K562 (cell line): ENCODE measurements around the gene BORCS5. TPM values are rescaled to one million over a fixed set of nuclear protein-coding genes. Genes with fewer than 3 reads are reported as not detected.

Experiments used
- ATAC-seq: fragments of 200-7000 bp; cut with Tn5 transposase; 3 replicates; pipeline ENCODE4 v1.9.1; 2020; ENCODE audit warnings: moderate library complexity
- BruUV-seq: library from RNA; stranded (reverse); fragments of 400-500 nt; replicated peaks from 2 replicates; lab custom pipeline; 2021; lab: Mats Ljungman, UMichigan
- CTCF ChIA-PET: fragments of 300-600 bp; formaldehyde crosslinking; extraction: SDS; loops from one replicate; lab custom pipeline; 2021; ENCODE audit warnings: low intra/inter-chr PET ratio; lab: Yijun Ruan, JAX
- POLR2A ChIA-PET: fragments of 300-600, 350-650 bp; sonication (Branson Sonifier 250); formaldehyde crosslinking; extraction: SDS; loops from one replicate; lab custom pipeline; 2021; ENCODE audit warnings: antibody characterized with exemption, inconsistent platforms; lab: Yijun Ruan, JAX
- DNase-seq, 4 experiments: peaks; one replicate each; pipeline versions ENCODE4 v3.0.0 to v3.0.0-alpha.2; 2011 to 2018; ENCODE audit warnings: low spot score in 3 of 4, mixed read lengths in 3 of 4; ENCODE audit errors: extremely low read depth in 1 of 4
- FAIRE-seq: peaks from 2 replicates; lab custom pipeline; 2011; peaks lifted over from hg19 to GRCh38; lab: Jason Lieb, UNC
- H2AFZ ChIP-seq: 2 replicates; pipeline ENCODE4 v1.6.0; 2011; ENCODE audit warnings: low read depth, low read length, control low read depth, inconsistent platforms
- H3K27ac ChIP-seq: fragments of 200-600 bp; 3 replicates; pipeline ENCODE4 v1.8.0; 2011; ENCODE audit warnings: low read depth, mild to moderate bottlenecking, control low read depth, inconsistent platforms, low read length, moderate library complexity, mixed read lengths; ENCODE audit errors: extremely low read depth
- H3K27me3 ChIP-seq, 2 experiments: fragments of 300-600 bp in 1 of 2; 2 replicates in 1 of 2; 3 replicates in 1 of 2; pipeline versions ENCODE4 v1.6.0 to v1.8.0; 2011; ENCODE audit warnings: inconsistent platforms in 2 of 2, low read length in 2 of 2, mild to moderate bottlenecking in 1 of 2, mixed read lengths in 1 of 2, moderate library complexity in 1 of 2; ENCODE audit not compliant: control insufficient read depth in 2 of 2, insufficient read depth in 2 of 2
- H3K36me3 ChIP-seq: fragments of 300-600 bp; 3 replicates; pipeline ENCODE4 v1.8.0; 2011; ENCODE audit warnings: mild to moderate bottlenecking, low read length, inconsistent platforms; ENCODE audit not compliant: control insufficient read depth, insufficient read depth
- H3K4me1 ChIP-seq, 2 experiments: fragments of 200-600 bp in 1 of 2; replicated peaks in 1 of 2; 2 replicates in 1 of 2; 3 replicates in 1 of 2; pipeline versions ENCODE4 v1.5.1 to v1.8.0; 2011; ENCODE audit warnings: inconsistent platforms in 2 of 2, low read length in 2 of 2, mild to moderate bottlenecking in 1 of 2, mixed read lengths in 1 of 2, moderate library complexity in 1 of 2; ENCODE audit not compliant: control insufficient read depth in 2 of 2, insufficient read depth in 2 of 2
- H3K4me2 ChIP-seq: 2 replicates; pipeline ENCODE4 v1.6.1; 2011; ENCODE audit warnings: low read length, control low read depth, inconsistent platforms, mixed read lengths; ENCODE audit not compliant: insufficient read depth
- H3K4me3 ChIP-seq: fragments of 200-600 bp; sonication (generic), shearing (Covaris generic); 2 replicates; pipeline ENCODE4 v1.5.1; 2016; ENCODE audit warnings: control low read depth, inconsistent platforms
- H3K79me2 ChIP-seq: fragments of 200-600 bp; 3 replicates; pipeline ENCODE4 v1.8.0; 2011; ENCODE audit warnings: low read length, inconsistent platforms; ENCODE audit not compliant: control insufficient read depth, insufficient read depth
- H3K9ac ChIP-seq, 2 experiments: 2 replicates each; pipeline versions ENCODE4 v1.6.0 to v1.6.1; 2011; ENCODE audit warnings: low read depth in 2 of 2, low read length in 2 of 2, control low read depth in 1 of 2, inconsistent platforms in 1 of 2, mild to moderate bottlenecking in 1 of 2, mixed read lengths in 1 of 2; ENCODE audit not compliant: insufficient read depth in 1 of 2
- H3K9me1 ChIP-seq: one replicate; pipeline ENCODE4 v1.6.0; 2011; ENCODE audit warnings: inconsistent platforms, mild to moderate bottlenecking, low read length, moderate library complexity; ENCODE audit not compliant: control insufficient read depth, insufficient read depth
- H3K9me3 ChIP-seq: replicated peaks from 2 replicates; pipeline ENCODE4 v1.5.1; 2011; ENCODE audit warnings: low read depth, low read length, inconsistent platforms; ENCODE audit not compliant: control insufficient read depth, insufficient read depth
- H4K20me1 ChIP-seq: replicated peaks from 2 replicates; pipeline ENCODE4 v1.6.1; 2011; ENCODE audit warnings: low read length, inconsistent platforms, mixed read lengths; ENCODE audit not compliant: control insufficient read depth, insufficient read depth
- ARID1B ChIP-seq: fragments of 450-650 bp; IDR thresholded peaks from 2 replicates; pipeline ENCODE4 v1.6.1; 2016; ENCODE audit warnings: antibody characterized with exemption, mild to moderate bottlenecking, inconsistent platforms
- ATF1 ChIP-seq, 2 experiments: fragments of 450-650 bp in 1 of 2; IDR thresholded peaks; 2 replicates each; pipeline ENCODE4 v1.6.1; 2016; ENCODE audit warnings: missing compliant biosample characterization in 1 of 2, missing genetic modification characterization in 1 of 2
- EP300 ChIP-seq: IDR thresholded peaks from 2 replicates; pipeline ENCODE4 v1.6.1; 2012; ENCODE audit warnings: low read length, improper control_type of control experiment
- MEIS2 ChIP-seq: fragments of 450-650 bp; IDR thresholded peaks from 2 replicates; pipeline ENCODE4 v1.6.1; 2014; ENCODE audit warnings: mild to moderate bottlenecking; ENCODE audit not compliant: partially characterized antibody
- NEUROD1 ChIP-seq: fragments of 150-350 bp; IDR thresholded peaks from 2 replicates; pipeline ENCODE4 v1.6.1; 2014; ENCODE audit warnings: borderline replicate concordance, low read length, low read depth; ENCODE audit not compliant: partially characterized antibody
- PKNOX1 ChIP-seq: fragments of 450-650 bp; IDR thresholded peaks from 2 replicates; pipeline ENCODE4 v1.6.1; 2016
- POLR2H ChIP-seq: IDR thresholded peaks from 2 replicates; pipeline ENCODE4 v1.6.1; 2016; ENCODE audit warnings: missing genetic modification characterization, low read depth, mild to moderate bottlenecking, control low read depth, missing compliant biosample characterization, moderate library complexity
- PURB ChIP-seq: sonication (generic); formaldehyde crosslinking; IDR thresholded peaks from 2 replicates; pipeline ENCODE4 v1.9.0; 2021; ENCODE audit warnings: low read depth, mild to moderate bottlenecking, missing genetic modification reagents
- RERE ChIP-seq: sonication (generic); formaldehyde crosslinking; IDR thresholded peaks from 2 replicates; pipeline ENCODE4 v1.8.0; 2023; ENCODE audit warnings: missing genetic modification reagents, mild to moderate bottlenecking, borderline replicate concordance
- RFX1 ChIP-seq: fragments of 450-650 bp; IDR thresholded peaks from 2 replicates; pipeline ENCODE4 v1.6.1; 2016; ENCODE audit warnings: mild to moderate bottlenecking, moderate library complexity
- TAL1 ChIP-seq: fragments of 450-650 bp; IDR thresholded peaks from 2 replicates; pipeline ENCODE4 v1.6.1; 2016; ENCODE audit warnings: mild to moderate bottlenecking
- TBP ChIP-seq: optimal IDR thresholded peaks from 2 replicates; pipeline ENCODE3; 2011; ENCODE audit warnings: low read depth, low read length, improper control_type of control experiment
- TCF3 ChIP-seq: sonication (generic); formaldehyde crosslinking; IDR thresholded peaks from 2 replicates; pipeline ENCODE4 v1.4.0; 2020; ENCODE audit warnings: mild to moderate bottlenecking, missing genetic modification reagents
- ZNF280A ChIP-seq: fragments of 450-650 bp; IDR thresholded peaks from 2 replicates; pipeline ENCODE4 v1.6.1; 2018; ENCODE audit warnings: mild to moderate bottlenecking, low read depth; ENCODE audit not compliant: partially characterized antibody
- WGBS: fragments of 100-300 bp; shearing (Covaris generic); methylation state at CpG from one replicate; pipeline ENCODE4 v1.1.6; 2016; ENCODE audit warnings: low coverage, mixed read lengths; ENCODE audit not compliant: insufficient coverage; ENCODE audit errors: missing lambda C conversion rate; 5-methylcytosine and 5-hydroxymethylcytosine counted together
- in situ Hi-C: fragments of 300-500 bp; cut with MboI; formaldehyde crosslinking; loops from 4 replicates; pipeline ENCODE4 v1.15.0; 2018; ENCODE audit warnings: inconsistent platforms, mixed read lengths
- intact Hi-C: fragments of 100-400 bp; cut with micrococcal nuclease; formaldehyde crosslinking; loops from 2 replicates; pipeline ENCODE4 v1.14.2; 2022
- polyA plus RNA-seq, 8 experiments: library from polyadenylated mRNA; depleted of rRNA in 4 of 8; stranded (reverse) in 5 of 8; unstranded in 3 of 8; fragments of >200 nt; fragmentation: Nextera tagmentation in 2 of 8; fragmentation: Illumina TruSeq in 1 of 8; extraction: Ambion mirVana in 2 of 8; extraction: Trizol in 1 of 8; gene quantifications; 2 replicates each; pipeline versions ENCODE4 v1.2.1 to v1.2.3, GENCODE V29; 2011 to 2014; ENCODE audit warnings: inconsistent platforms in 1 of 8, missing spikeins in 1 of 8
- total RNA-seq, 7 experiments: library from RNA; depleted of rRNA in 6 of 7; stranded (reverse); fragments of >200 nt in 6 of 7; fragmentation: Illumina TruSeq in 2 of 7; extraction: Trizol in 2 of 7; gene quantifications; 2 replicates each; pipeline versions ENCODE4 v1.2.1 to v1.2.3, GENCODE V29; 2011 to 2021; ENCODE audit warnings: low replicate concordance in 1 of 7

Gene BORCS5
- total and polyA plus RNA-seq, 9 of the 15 experiments (the other 6 are each of a cell fraction or from before 2014, with no cell fraction given), result 0.31 to 12.4 (median 6.6) TPM

GRCh38 chr12:12353807-12354206 is 3.1 kb upstream of the BORCS5 start:
- H3K4me2 ChIP-seq, result peak overlapping the region; percentile 36; the same call in 1 of the 2 replicates
- no TSS peak for BruUV-seq
- H3K79me2 ChIP-seq, result peaks cover 37% of the 10 kb centered on the region
- peak; percentile 17 to 87 (median 40) for DNase-seq
- peak overlapping the region; percentile 39 for H3K27ac ChIP-seq
- 0 out of 2 replicates have a peak, but pooled peaks cover 2% of the 10 kb centered on the region for H3K9me3 ChIP-seq
- H3K4me1 ChIP-seq, result peaks cover 29 to 30% of the 10 kb centered on the region in 2 experiments; a peak in 4 of 5 replicates
- peak overlapping the region; percentile 51 for H2AFZ ChIP-seq
- FAIRE-seq, result peak; percentile 85
- no peaks in the 10 kb centered on the region; the same call in 2 of the 3 replicates for H3K36me3 ChIP-seq
- no peaks in the 10 kb centered on the region for H3K9me1 ChIP-seq
- peak; percentile 25 for ATAC-seq
- WGBS, result 4% methylated on average over 3 of the region's 5 CpGs
- no peak overlapping the region; a peak in 1 of 4 replicates for H3K9ac ChIP-seq
- ChIA-PET POLR2A (interaction anchor here (0.5 to 1.0 kb wide), 2 partner anchors 11 to 17 kb away, joined by 3 to 4 read pairs; no protein-coding TSS in a partner anchor), CTCF (no interaction called here)
- intact Hi-C loops, result loop anchor here (10.0 kb wide), 1 partner anchor 361 kb away; the partner anchor contains the start of gene CDKN1B
- H4K20me1 ChIP-seq, result no peaks in the 10 kb centered on the region
- H3K27me3 ChIP-seq, result no peaks in the 10 kb centered on the region
- in situ Hi-C loops, result no loop called here
- no peak overlapping the region for H3K4me3 ChIP-seq
- no peak for TF ChIP-seq POLR2H (tag)
- peak; percentile 62 for TF ChIP-seq TCF3
- peak; percentile 49; the same call in 1 of the 2 replicates for TF ChIP-seq TAL1
- TF ChIP-seq ZNF280A, result no peak
- TF ChIP-seq EP300, result peak; percentile 59
- TF ChIP-seq ATF1 (CRISPR knock-in tag; IDR thresholded peaks at IDR 0.05), result no peak
- TF ChIP-seq ATF1 (tag; IDR thresholded peaks at IDR 0.05), result peak; percentile 23; the same call in 1 of the 2 replicates
- TF ChIP-seq MEIS2, result peak; percentile 71
- peak; percentile 48 for TF ChIP-seq TBP
- no peak for TF ChIP-seq PURB (CRISPR knock-in tag)
- peak; percentile 81 for TF ChIP-seq ARID1B
- peak; percentile 58 for TF ChIP-seq NEUROD1
- TF ChIP-seq RERE (CRISPR knock-in tag), result no peak
- peak; percentile 71 for TF ChIP-seq PKNOX1
- no peak for TF ChIP-seq RFX1
